ENCODE data around the gene PDK3. TPM values are rescaled to one million over a fixed set of nuclear protein-coding genes. Genes with fewer than 3 reads are reported as not detected.

Gene PDK3
- total RNA-seq, 2 experiments from 2014 or later = 28.0 to 29.0 TPM

DNA sequence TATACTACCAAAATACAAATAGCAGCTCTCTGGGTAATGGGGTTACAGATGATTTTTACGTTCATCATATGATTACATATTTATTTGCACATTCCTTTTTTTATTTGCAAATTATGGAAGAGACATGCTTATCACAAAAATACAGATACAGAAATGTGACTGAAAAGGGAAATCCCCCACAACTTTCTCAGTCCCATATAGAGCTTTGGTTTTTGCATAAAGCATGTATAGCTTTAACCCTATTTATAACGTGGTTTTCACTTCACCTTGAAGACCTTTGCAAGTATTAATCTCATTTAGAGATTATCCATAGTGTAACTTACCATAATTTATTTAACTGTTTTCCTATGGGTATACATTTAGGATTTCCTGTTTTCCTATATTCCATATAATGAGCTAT, 55.4 kb downstream of the PDK3 start:
- POLR2A ChIA-PET = no interaction called here
- no peak for DNase-seq
- Mint-ChIP-seq H3K27me3 (no peaks in the 10 kb centered on the region), H3K9me3 (no peaks in the 10 kb centered on the region), H3K4me3 (no peak overlapping the region), H3K36me3 (ENCODE audit: low read depth) (peaks cover 15% of the 10 kb centered on the region), H3K4me1 (no peaks in the 10 kb centered on the region), H3K27ac (no peak overlapping the region)
- CTCF ChIA-PET = interaction anchor here (0.9 kb wide), 1 partner anchor 226 kb away, joined by 3 read pairs; no protein-coding TSS in a partner anchor

DNA sequence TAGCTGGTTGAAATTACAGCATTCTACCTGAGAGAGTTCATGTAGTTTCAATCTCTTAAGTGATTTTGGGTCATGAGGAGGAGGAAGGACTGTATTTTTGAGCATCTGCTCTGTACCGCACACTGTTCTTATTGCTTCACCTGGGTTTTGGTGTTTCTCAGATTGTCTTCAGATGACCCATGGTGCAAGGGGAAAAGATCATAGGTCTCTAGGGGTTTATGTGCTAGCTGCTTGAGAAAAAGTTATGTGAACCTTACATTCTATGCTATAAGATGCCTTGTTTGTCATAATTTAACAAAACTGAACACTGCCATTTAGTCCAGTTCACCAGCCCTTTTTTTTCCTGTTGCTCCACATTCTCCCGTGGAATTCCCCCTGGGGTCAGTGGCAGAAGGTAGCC, 60.4 kb downstream of the PDK3 start:
- H3K36me3 Mint-ChIP-seq (ENCODE audit: low read depth) = peaks cover 26% of the 10 kb centered on the region
- no peaks in the 10 kb centered on the region for H3K9me3 Mint-ChIP-seq
- ChIA-PET POLR2A (no interaction called here), CTCF (no interaction called here)
- peaks cover 2% of the 10 kb centered on the region for H3K4me1 Mint-ChIP-seq
- no peak overlapping the region for H3K4me3 Mint-ChIP-seq
- DNase-seq = no peak
- no peak overlapping the region for H3K27ac Mint-ChIP-seq
- H3K27me3 Mint-ChIP-seq = no peaks in the 10 kb centered on the region

DNA sequence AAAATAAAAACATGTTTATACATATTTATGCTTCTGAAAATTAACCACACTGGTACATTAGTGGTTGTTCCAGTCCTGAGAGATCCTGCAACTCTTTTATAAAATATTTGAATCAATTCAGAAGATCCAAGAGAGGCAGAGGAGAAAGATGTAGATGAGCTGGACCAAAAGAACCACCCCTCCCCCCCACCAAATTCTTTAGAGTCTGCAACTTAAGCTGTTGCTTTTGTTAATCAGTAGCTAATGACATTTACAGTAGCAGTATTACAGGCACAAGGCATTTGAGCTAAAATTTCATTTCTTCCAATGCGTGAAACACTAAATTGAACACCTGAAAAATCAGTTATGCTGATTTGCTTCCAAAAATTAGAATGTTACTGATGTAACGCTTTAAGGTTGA, 61.5 kb downstream of the PDK3 start:
- H3K27ac Mint-ChIP-seq = no peak overlapping the region
- POLR2A ChIA-PET = no interaction called here
- DNase-seq = no peak
- no peak overlapping the region for H3K4me3 Mint-ChIP-seq
- CTCF ChIA-PET = no interaction called here
- no peaks in the 10 kb centered on the region for H3K27me3 Mint-ChIP-seq
- peaks cover 22% of the 10 kb centered on the region for H3K36me3 Mint-ChIP-seq (ENCODE audit: low read depth)
- H3K4me1 Mint-ChIP-seq = peaks cover 2% of the 10 kb centered on the region
- no peaks in the 10 kb centered on the region for H3K9me3 Mint-ChIP-seq

DNA sequence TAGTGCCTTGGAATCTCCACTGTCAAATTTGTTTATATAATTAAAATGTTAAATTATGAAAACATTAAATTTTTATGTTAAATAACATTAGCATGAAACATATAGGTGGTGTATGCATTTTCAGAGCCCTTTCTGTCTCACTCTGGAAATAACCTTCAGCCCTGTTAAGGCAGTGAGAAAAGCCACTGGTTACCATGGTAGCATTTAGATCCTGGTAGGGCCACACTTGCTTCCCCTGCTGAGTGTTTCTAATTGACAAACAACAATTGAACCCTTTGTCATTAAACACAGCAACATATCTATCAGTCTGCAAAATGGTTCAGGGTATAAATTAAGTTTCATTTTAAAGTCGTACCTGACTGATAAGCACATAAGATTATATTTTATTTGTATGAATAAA, 63.5 kb downstream of the PDK3 start:
- Mint-ChIP-seq H3K27me3 (no peaks in the 10 kb centered on the region), H3K4me3 (no peak overlapping the region), H3K36me3 (ENCODE audit: low read depth) (peaks cover 24% of the 10 kb centered on the region), H3K4me1 (peaks cover 2% of the 10 kb centered on the region), H3K9me3 (no peaks in the 10 kb centered on the region), H3K27ac (no peak overlapping the region)
- ChIA-PET POLR2A (no interaction called here), CTCF (no interaction called here)
- DNase-seq = no peak

DNA sequence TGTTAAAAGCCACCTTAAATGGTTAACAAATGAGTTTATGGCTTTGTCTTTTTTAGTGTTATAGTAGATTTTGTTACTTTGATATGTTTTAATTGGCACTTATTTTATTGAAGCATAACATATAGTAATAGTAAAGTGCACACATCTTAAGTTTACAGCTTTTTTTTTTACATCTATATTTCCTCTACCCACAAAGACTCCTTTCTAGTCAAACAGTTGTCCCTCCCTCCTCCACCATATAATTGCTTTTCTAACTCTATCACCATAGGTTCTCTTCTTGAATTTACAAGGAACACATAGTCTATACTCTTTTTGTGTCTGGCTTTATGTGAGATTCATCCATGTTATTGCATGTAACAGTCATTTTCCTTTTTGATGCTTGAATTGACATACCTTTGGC, 71.5 kb downstream of the PDK3 start:
- DNase-seq = no peak
- H3K4me3 Mint-ChIP-seq = no peak overlapping the region
- H3K27ac Mint-ChIP-seq = no peak overlapping the region
- H3K9me3 Mint-ChIP-seq = no peaks in the 10 kb centered on the region
- ChIA-PET CTCF (no interaction called here), POLR2A (no interaction called here)
- H3K36me3 Mint-ChIP-seq (ENCODE audit: low read depth) = peaks cover 18% of the 10 kb centered on the region
- H3K4me1 Mint-ChIP-seq = no peaks in the 10 kb centered on the region
- no peaks in the 10 kb centered on the region for H3K27me3 Mint-ChIP-seq

DNA sequence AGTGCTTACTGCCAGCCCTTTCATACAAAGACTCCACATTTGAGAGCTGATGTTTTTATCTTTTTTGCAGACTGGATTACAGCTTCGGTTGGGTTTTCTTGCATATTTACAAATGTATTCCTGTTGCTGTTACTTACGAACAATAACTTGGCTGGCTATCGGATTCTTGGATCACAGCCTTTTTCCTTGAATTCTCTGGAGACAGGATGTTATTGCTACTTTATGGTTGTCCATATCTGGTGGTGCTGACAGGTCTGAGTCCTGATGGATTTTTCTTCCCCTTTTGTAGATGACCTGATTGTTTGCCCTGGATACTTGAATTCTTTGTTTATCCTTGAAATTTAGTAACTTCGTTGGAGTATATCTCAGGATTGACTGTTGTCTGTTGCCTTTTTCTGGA, 77.7 kb downstream of the PDK3 start:
- Mint-ChIP-seq H3K27ac (no peak overlapping the region), H3K4me3 (no peak overlapping the region), H3K4me1 (no peaks in the 10 kb centered on the region), H3K27me3 (no peaks in the 10 kb centered on the region), H3K9me3 (no peaks in the 10 kb centered on the region), H3K36me3 (ENCODE audit: low read depth) (peaks cover 8% of the 10 kb centered on the region)
- no peak for DNase-seq
- POLR2A ChIA-PET = no interaction called here
- CTCF ChIA-PET = no interaction called here

DNA sequence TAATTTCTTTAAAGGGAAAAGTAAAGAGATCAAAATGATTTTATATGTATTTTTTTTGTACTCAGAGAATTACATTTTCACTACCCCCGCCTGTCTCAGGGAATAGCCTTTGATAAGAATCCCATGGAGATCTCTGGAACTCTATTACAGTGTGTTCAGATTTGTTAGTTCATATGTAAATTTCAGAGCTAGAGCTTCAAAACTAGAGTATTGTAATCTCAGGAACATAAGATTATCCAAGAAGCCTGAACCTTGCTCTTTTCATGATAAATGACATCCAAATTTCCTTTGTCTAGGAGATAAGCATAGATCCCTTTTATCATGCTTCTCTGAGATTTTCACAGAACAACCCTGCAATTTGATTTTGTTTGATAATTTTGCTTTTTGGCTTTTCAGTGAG, 82.9 kb downstream of the PDK3 start:
- Mint-ChIP-seq H3K27ac (no peak overlapping the region), H3K4me3 (no peak overlapping the region), H3K36me3 (ENCODE audit: low read depth) (peaks cover 3% of the 10 kb centered on the region), H3K27me3 (no peaks in the 10 kb centered on the region), H3K9me3 (no peaks in the 10 kb centered on the region), H3K4me1 (no peaks in the 10 kb centered on the region)
- ChIA-PET CTCF (interaction anchor here (1.5 kb wide), 1 partner anchor 48 kb away, joined by 3 read pairs; no protein-coding TSS in a partner anchor), POLR2A (no interaction called here)
- DNase-seq = no peak

DNA sequence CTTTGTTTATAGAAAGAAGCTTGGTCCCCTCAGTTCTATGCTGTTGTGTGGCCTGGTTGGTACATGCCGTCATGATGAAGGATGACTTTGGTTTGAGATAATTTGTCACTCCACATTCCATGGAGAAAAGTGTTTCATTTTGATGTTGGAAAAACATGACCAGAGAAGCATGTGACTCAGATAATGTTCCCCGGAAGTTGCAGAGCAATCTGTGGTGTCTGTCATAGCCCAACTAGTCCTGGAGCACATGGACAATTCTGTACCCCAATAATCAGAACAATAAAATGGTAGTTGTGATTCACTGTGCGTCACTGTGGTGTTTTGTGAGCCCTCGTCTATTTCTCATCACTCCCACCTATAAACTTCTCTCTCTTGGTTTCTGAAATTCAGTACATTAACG, 85.1 kb downstream of the PDK3 start:
- Mint-ChIP-seq H3K36me3 (ENCODE audit: low read depth) (no peaks in the 10 kb centered on the region), H3K4me1 (no peaks in the 10 kb centered on the region), H3K9me3 (no peaks in the 10 kb centered on the region), H3K27ac (no peak overlapping the region), H3K4me3 (no peak overlapping the region), H3K27me3 (no peaks in the 10 kb centered on the region)
- ChIA-PET POLR2A (no interaction called here), CTCF (interaction anchor here (1.1 kb wide), 1 partner anchor 155 kb away, joined by 3 read pairs; no protein-coding TSS in a partner anchor)
- DNase-seq = no peak

DNA sequence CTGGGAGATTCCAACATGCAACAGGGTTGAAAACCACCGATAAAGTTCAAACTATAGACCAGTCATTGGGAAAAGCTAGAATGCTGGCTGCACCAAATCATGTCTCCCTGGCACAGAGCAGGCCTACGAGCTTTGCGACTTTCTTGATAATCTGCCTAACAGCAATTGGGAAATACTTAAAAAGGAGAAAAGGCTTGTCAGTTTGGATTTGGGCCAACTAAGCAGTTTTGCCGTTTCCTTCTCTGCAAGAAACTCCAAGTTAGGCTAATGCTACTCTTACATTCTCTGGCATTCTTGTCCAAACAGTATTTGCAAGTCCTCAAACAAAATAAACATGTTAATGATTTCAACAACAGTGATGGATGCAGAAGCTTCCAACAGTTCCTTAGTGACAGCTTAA, 87.9 kb downstream of the PDK3 start:
- no peak overlapping the region for H3K27ac Mint-ChIP-seq
- H3K27me3 Mint-ChIP-seq = no peaks in the 10 kb centered on the region
- POLR2A ChIA-PET = no interaction called here
- no peak for DNase-seq
- no peaks in the 10 kb centered on the region for H3K36me3 Mint-ChIP-seq (ENCODE audit: low read depth)
- CTCF ChIA-PET = no interaction called here
- H3K4me3 Mint-ChIP-seq = no peak overlapping the region
- H3K9me3 Mint-ChIP-seq = no peaks in the 10 kb centered on the region
- H3K4me1 Mint-ChIP-seq = no peaks in the 10 kb centered on the region

DNA sequence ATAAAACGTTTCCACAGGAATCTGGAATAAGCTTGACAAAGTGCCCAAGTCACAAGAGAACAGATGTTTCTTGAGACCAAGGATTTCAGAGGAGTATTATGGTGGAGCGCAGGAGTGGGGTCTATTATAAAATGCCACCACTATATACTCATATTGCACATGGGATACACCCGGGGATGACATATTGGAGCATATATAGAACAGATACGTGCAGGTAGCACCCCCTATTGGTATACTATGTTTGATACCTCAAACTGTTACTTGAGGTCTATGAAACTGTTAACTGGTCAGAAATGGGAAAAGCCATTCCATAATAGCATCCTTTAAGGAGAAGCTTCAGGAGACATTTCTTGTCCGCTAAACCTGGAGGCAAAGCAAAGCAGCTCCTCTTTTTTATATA, 96.0 kb downstream of the PDK3 start:
- no peak overlapping the region for H3K4me3 Mint-ChIP-seq
- no peak for DNase-seq
- ChIA-PET CTCF (interaction anchor here (1.3 kb wide), 1 partner anchor 166 kb away, joined by 3 read pairs; no protein-coding TSS in a partner anchor), POLR2A (no interaction called here)
- no peaks in the 10 kb centered on the region for H3K9me3 Mint-ChIP-seq
- no peaks in the 10 kb centered on the region for H3K36me3 Mint-ChIP-seq (ENCODE audit: low read depth)
- H3K27ac Mint-ChIP-seq = no peak overlapping the region
- no peaks in the 10 kb centered on the region for H3K4me1 Mint-ChIP-seq
- no peaks in the 10 kb centered on the region for H3K27me3 Mint-ChIP-seq

DNA sequence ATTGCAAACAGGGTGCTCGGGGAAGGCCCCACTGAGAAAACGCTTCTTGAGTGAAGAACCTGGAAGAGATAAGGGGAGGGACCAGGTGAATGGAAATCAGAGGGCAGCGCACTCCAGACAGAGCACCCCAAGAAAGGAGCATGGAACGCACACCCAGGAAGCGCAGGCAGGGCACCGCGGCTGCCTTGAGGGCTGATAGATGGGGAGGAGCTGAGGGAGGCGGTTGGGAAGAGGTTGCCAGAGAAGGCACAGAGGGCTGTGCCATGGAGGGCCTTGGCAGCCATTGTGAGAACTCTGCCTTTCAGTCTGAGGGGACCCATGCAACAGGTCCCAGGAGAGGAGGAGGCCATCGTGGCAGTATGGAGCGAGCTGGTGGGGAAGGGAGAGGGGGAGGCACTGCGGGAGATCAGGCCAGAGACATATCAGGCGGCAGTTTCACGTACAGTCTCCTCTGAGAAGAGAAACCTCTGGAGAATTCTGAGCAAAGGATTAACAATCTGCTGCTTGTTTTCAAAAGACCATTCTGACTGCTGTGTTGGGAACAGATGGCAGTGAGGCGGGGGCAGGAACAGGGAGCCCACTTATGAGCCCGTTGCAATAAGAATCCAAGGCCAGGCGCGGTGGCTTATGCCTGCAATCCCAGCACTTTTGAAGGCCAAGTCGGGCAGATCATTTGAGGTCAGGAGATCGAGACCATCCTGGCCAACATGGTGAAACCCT, 98.4 kb downstream of the PDK3 start:
- Mint-ChIP-seq H3K36me3 (ENCODE audit: low read depth) (no peaks in the 10 kb centered on the region), H3K27ac (no peak overlapping the region), H3K9me3 (no peaks in the 10 kb centered on the region), H3K27me3 (no peaks in the 10 kb centered on the region), H3K4me3 (no peak overlapping the region), H3K4me1 (no peaks in the 10 kb centered on the region)
- CTCF ChIA-PET = no interaction called here
- POLR2A ChIA-PET = no interaction called here
- no peak for DNase-seq

DNA sequence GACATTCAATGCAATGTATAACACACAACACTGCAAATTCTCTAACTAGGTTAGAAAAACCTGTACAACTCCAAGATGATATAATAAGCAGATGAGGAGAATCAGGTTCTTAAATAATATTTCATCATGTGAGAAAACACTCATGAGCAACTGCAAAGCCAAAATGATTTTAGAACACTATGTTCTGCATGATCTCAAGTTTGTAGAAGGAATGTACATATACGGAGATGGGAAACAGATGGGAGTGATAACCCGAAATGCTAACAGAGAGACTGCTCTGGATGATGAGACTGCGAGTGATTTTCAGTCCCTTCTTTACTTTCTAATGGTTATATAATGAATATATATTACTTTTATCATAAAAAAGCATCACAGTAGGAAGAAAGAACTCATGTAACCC, 101.2 kb downstream of the PDK3 start:
- Mint-ChIP-seq H3K4me3 (no peak overlapping the region), H3K27me3 (no peaks in the 10 kb centered on the region), H3K36me3 (ENCODE audit: low read depth) (no peaks in the 10 kb centered on the region), H3K4me1 (no peaks in the 10 kb centered on the region), H3K9me3 (no peaks in the 10 kb centered on the region), H3K27ac (no peak overlapping the region)
- ChIA-PET POLR2A (no interaction called here), CTCF (no interaction called here)
- DNase-seq = no peak

DNA sequence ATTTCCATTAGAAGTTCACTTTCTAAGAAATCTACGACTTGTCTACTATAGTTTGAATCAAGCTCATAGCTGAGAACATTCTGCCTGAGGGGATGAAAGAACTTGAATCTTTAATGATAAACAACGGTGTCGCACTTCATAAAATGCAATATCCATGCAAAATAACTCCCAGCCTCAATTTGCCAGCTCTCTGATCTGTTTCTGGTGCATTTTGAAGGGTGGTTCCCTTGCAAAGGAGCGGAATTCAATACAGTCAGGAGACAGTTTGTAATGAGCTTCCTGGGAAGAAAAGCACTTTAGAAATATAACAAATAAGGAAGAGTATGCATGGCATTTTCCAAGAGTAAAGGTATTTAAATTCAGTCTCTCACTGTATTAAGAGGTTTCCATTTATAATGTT, 102.1 kb downstream of the PDK3 start:
- no peak for DNase-seq
- no peak overlapping the region for H3K27ac Mint-ChIP-seq
- no peaks in the 10 kb centered on the region for H3K27me3 Mint-ChIP-seq
- POLR2A ChIA-PET = no interaction called here
- no peaks in the 10 kb centered on the region for H3K4me1 Mint-ChIP-seq
- H3K9me3 Mint-ChIP-seq = no peaks in the 10 kb centered on the region
- CTCF ChIA-PET = no interaction called here
- no peak overlapping the region for H3K4me3 Mint-ChIP-seq
- H3K36me3 Mint-ChIP-seq (ENCODE audit: low read depth) = no peaks in the 10 kb centered on the region

DNA sequence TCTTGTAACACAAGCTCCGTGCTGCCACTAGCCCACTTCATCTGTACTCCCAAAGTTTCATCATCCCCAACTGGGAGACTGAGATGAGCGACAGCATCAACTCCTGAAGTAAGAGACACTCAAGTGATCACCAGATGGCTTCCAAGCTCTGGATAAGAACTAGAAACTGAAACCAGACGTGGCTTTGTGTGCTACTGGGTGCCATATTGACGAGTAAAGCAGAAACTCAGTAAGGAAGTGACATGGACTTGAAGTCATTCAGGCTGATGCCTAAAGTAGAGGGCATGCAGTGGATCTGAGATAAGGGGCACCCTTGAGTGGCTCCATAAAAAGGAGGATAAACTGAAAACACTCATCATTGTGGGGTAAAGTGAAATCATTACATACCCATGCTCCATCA, 109.7 kb downstream of the PDK3 start:
- CTCF ChIA-PET = no interaction called here
- H3K4me1 Mint-ChIP-seq = peaks cover 3% of the 10 kb centered on the region

More for the DNA sequence above, 109.7 kb downstream of the PDK3 start:
- DNase-seq = no peak
- Mint-ChIP-seq H3K9me3 (no peaks in the 10 kb centered on the region), H3K36me3 (ENCODE audit: low read depth) (no peaks in the 10 kb centered on the region), H3K4me3 (no peak overlapping the region), H3K27ac (no peak overlapping the region), H3K27me3 (no peaks in the 10 kb centered on the region)
- POLR2A ChIA-PET = no interaction called here

Measured in activated CD4-positive, alpha-beta memory T cell treated with anti-CD3 and anti-CD28 coated beads, Interleukin-2, amount 10 ng/mL, durations not matched to agents 7 days and 5 days (primary cell).